Hepatocyte (in vitro differentiated cells): ENCODE results near the gene TRAPPC8. TPM values are rescaled to one million over a fixed set of nuclear protein-coding genes. Genes with fewer than 3 reads are reported as not detected.

Source experiments
- DNase-seq: peaks from one replicate; pipeline ENCODE4 v3.0.0-alpha.2; 2016; ENCODE audit warnings: low spot score
- H2AFZ ChIP-seq: fragments of 200-600 bp; sonication (generic); 2 replicates; pipeline ENCODE4 v1.6.0; 2016; ENCODE audit warnings: antibody characterized with exemption, mild to moderate bottlenecking
- H3K27ac ChIP-seq: fragments of 200-600 bp; sonication (generic); 2 replicates; pipeline ENCODE4 v1.5.1; 2016; ENCODE audit warnings: mild to moderate bottlenecking
- H3K27me3 ChIP-seq: fragments of 200-600 bp; sonication (generic); 2 replicates; pipeline ENCODE4 v1.6.1; 2016
- H3K36me3 ChIP-seq: fragments of 200-600 bp; sonication (generic); replicated peaks from 2 replicates; pipeline ENCODE4 v1.5.1; 2016; ENCODE audit warnings: low read depth; ENCODE audit not compliant: insufficient read depth
- H3K4me1 ChIP-seq: fragments of 200-600 bp; sonication (generic); 2 replicates; pipeline ENCODE4 v1.5.1; 2016; ENCODE audit warnings: mild to moderate bottlenecking, moderate library complexity; ENCODE audit not compliant: insufficient read depth
- H3K4me2 ChIP-seq: fragments of 200-600 bp; sonication (generic); 2 replicates; pipeline ENCODE4 v1.6.0; 2016
- H3K4me3 ChIP-seq: fragments of 200-600 bp; sonication (generic); 2 replicates; pipeline ENCODE4 v1.5.1; 2016; ENCODE audit warnings: mild to moderate bottlenecking
- H3K79me2 ChIP-seq: fragments of 200-600 bp; sonication (generic); 2 replicates; pipeline ENCODE4 v1.6.0; 2017; ENCODE audit warnings: mild to moderate bottlenecking
- H3K9me2 ChIP-seq: fragments of 200-600 bp; sonication (generic); replicated peaks from 2 replicates; pipeline ENCODE4 v1.6.0; 2017; ENCODE audit warnings: mild to moderate bottlenecking; ENCODE audit not compliant: insufficient read depth
- H3K9me3 ChIP-seq: fragments of 200-600 bp; sonication (generic); 2 replicates; pipeline ENCODE4 v1.5.1; 2016; ENCODE audit warnings: low read depth, mild to moderate bottlenecking
- H4K20me1 ChIP-seq: fragments of 200-600 bp; sonication (generic); 2 replicates; pipeline ENCODE4 v1.6.0; 2016; ENCODE audit warnings: mild to moderate bottlenecking; ENCODE audit not compliant: insufficient read depth, poor library complexity, severe bottlenecking
- EZH2 ChIP-seq: fragments of 200-600 bp; sonication (generic); IDR thresholded peaks from 2 replicates; pipeline ENCODE4 v1.6.1; 2016; ENCODE audit warnings: antibody characterized with exemption, mild to moderate bottlenecking, borderline replicate concordance
- EZH2phosphoT487 ChIP-seq: fragments of 200-600 bp; sonication (generic); IDR thresholded peaks from one replicate; pipeline ENCODE4 v1.6.1; 2018; ENCODE audit warnings: antibody characterized with exemption, mild to moderate bottlenecking, low read depth, moderate library complexity; ENCODE audit not compliant: unreplicated experiment, severe bottlenecking
- WGBS: methylation state at CpG from one replicate; pipeline ENCODE4 v1.1.6; 2016; ENCODE audit warnings: low lambda C conversion rate; ENCODE audit errors: missing lambda C conversion rate; 5-methylcytosine and 5-hydroxymethylcytosine counted together
- polyA plus RNA-seq: library from polyadenylated mRNA; unstranded; fragments of >200 nt; fragmentation: Nextera tagmentation; extraction: Ambion mirVana; gene quantifications from 2 replicates; pipeline ENCODE4 v1.2.1, GENCODE V29; 2016
- total RNA-seq: library from RNA; depleted of rRNA; stranded (reverse); fragments of >200 nt; gene quantifications from 2 replicates; pipeline ENCODE4 v1.2.3, GENCODE V29; 2014
- TF ChIP-seq, protein P1 (sequence below): fragments of 200-600 bp; sonication (generic); IDR thresholded peaks from 2 replicates; pipeline ENCODE4 v1.5.1; 2016; ENCODE audit warnings: antibody characterized with exemption, mild to moderate bottlenecking; ENCODE audit not compliant: poor library complexity

TRAPPC8 gene
- total and polyA plus RNA-seq, 2 experiments from 2014 or later = 12.6 to 68.7 TPM

DNA sequence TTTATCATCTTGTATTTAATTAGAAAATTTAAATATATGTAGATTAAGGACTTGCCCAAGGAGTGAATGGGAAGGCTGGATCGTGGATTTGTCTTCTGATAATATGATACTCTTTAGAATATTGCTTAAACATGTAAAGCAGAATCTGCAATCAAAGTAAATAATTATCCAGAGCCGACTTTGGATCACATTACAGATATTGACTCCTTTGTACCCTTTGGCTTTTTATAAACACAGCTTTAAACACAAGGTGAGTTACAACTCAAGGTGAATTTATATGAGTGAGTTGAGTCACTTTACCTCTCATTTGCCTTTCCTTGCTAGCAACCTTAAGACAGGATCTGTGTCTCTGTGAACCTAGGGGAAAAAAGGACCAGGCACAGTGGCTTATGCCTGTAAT, 144.5 kb downstream of the TRAPPC8 start:
- Histone ChIP-seq H3K4me2 (no peak overlapping the region), H3K4me3 (no peak overlapping the region), H4K20me1 (no peaks in the 10 kb centered on the region), H3K27me3 (no peaks in the 10 kb centered on the region), H3K4me1 (no peaks in the 10 kb centered on the region), H3K79me2 (no peaks in the 10 kb centered on the region), H2AFZ (no peak overlapping the region), H3K27ac (no peak overlapping the region), H3K9me3 (no peaks in the 10 kb centered on the region), H3K36me3 (no peaks in the 10 kb centered on the region), H3K9me2 (no peaks in the 10 kb centered on the region)
- peak; percentile 7 for DNase-seq
- WGBS = 71% methylated on average over 2 of the region's 2 CpGs
- no peak for TF ChIP-seq EZH2phosphoT487
- no peak for TF ChIP-seq EZH2
- TF ChIP-seq, protein P1, sequence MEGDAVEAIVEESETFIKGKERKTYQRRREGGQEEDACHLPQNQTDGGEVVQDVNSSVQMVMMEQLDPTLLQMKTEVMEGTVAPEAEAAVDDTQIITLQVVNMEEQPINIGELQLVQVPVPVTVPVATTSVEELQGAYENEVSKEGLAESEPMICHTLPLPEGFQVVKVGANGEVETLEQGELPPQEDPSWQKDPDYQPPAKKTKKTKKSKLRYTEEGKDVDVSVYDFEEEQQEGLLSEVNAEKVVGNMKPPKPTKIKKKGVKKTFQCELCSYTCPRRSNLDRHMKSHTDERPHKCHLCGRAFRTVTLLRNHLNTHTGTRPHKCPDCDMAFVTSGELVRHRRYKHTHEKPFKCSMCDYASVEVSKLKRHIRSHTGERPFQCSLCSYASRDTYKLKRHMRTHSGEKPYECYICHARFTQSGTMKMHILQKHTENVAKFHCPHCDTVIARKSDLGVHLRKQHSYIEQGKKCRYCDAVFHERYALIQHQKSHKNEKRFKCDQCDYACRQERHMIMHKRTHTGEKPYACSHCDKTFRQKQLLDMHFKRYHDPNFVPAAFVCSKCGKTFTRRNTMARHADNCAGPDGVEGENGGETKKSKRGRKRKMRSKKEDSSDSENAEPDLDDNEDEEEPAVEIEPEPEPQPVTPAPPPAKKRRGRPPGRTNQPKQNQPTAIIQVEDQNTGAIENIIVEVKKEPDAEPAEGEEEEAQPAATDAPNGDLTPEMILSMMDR = no peak

DNA sequence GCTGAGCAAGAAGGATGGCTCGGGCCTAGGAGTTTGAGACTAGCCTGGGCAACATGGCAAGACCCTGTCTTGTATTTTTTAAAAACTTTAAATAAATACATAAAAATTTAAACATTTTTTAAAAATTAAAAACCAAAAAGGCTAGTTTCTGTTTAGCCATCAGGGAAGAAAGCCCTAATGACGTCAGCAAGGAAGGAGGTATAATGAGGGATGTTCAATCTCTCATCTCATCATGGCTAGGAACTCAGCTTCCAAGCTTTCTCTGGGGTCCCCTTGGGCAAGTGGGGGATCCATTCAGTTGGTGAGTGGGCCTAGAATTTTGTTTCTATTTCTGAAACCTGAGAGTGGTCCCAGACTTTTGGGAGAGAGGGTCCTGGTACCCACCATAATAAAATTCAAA, 147.2 kb downstream of the TRAPPC8 start:
- Histone ChIP-seq H3K27ac (no peak overlapping the region), H4K20me1 (no peaks in the 10 kb centered on the region), H3K4me3 (no peak overlapping the region), H3K9me2 (no peaks in the 10 kb centered on the region), H3K27me3 (no peaks in the 10 kb centered on the region), H3K4me1 (no peaks in the 10 kb centered on the region), H3K79me2 (no peaks in the 10 kb centered on the region), H2AFZ (no peak overlapping the region), H3K9me3 (no peaks in the 10 kb centered on the region), H3K36me3 (no peaks in the 10 kb centered on the region), H3K4me2 (no peak overlapping the region)
- no peak for DNase-seq
- TF ChIP-seq EZH2 (no peak), EZH2phosphoT487 (no peak)
- TF ChIP-seq, protein P1 = no peak
- whole genome bisulfite sequencing = 90% methylated on average over 2 of the region's 2 CpGs

DNA sequence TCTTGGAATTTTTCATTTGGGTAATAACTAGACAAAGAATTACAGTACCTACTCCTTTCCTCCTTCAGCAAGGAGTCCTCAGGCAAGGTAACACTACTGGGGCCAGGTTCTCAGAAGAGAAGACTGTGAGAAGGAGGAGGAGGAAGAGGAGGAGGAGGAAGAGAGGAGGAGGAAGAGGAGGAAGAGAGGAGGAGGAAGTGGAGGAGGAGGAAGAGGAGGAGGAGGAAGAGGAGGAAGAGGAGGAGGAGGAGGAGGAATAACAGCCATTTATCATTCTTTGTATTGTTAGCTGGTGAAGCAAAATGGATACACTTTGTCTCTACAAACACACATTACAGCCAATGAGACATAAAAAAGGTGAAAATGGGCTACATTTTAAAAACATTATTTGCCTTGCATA, 149.4 kb downstream of the TRAPPC8 start:
- H2AFZ ChIP-seq = no peak overlapping the region
- no peaks in the 10 kb centered on the region for H3K27me3 ChIP-seq
- no peaks in the 10 kb centered on the region for H3K79me2 ChIP-seq
- TF ChIP-seq EZH2 (no peak), EZH2phosphoT487 (no peak)
- TF ChIP-seq, protein P1 = no peak
- no peaks in the 10 kb centered on the region for H3K9me3 ChIP-seq
- H3K4me2 ChIP-seq = no peak overlapping the region
- no peak overlapping the region for H3K27ac ChIP-seq
- H3K4me3 ChIP-seq = no peak overlapping the region
- no peaks in the 10 kb centered on the region for H3K9me2 ChIP-seq
- H4K20me1 ChIP-seq = no peaks in the 10 kb centered on the region
- H3K36me3 ChIP-seq = no peaks in the 10 kb centered on the region
- H3K4me1 ChIP-seq = no peaks in the 10 kb centered on the region
- DNase-seq = no peak

DNA sequence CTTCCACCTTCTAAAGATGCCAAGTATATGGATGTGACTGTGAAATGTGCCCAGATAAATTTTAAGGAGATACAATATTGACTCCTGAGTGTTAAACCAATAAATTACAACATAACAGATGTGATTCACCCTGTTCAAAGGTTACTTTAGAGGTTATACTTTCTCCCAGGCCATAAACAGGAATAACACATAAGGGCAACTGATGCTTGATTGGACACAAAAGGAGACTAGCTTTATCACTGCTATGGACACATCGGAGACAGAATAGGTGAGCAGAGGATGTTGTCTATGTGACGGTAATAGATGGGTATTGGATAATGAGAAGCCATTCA, 150.4 kb downstream of the TRAPPC8 start:
- Histone ChIP-seq H3K9me2 (no peaks in the 10 kb centered on the region), H3K4me2 (no peak overlapping the region), H2AFZ (no peak overlapping the region), H3K27ac (no peak overlapping the region), H3K9me3 (no peaks in the 10 kb centered on the region), H3K79me2 (no peaks in the 10 kb centered on the region), H3K36me3 (no peaks in the 10 kb centered on the region), H4K20me1 (no peaks in the 10 kb centered on the region), H3K4me3 (no peak overlapping the region), H3K4me1 (peaks cover 4% of the 10 kb centered on the region), H3K27me3 (no peaks in the 10 kb centered on the region)
- 85% methylated on average over 2 of the region's 2 CpGs for WGBS
- no peak for DNase-seq
- no peak for TF ChIP-seq EZH2
